ENCODE results near the gene DHX34. TPM values are rescaled to one million over a fixed set of nuclear protein-coding genes. Genes with fewer than 3 reads are reported as not detected.
A peak's percentile ranks its signal among the peaks of the same experiment; 100 is the strongest.

DHX34 gene
- polyA plus RNA-seq, 3 donors = 3.4 to 34.4 (median 3.8) TPM

DNA sequence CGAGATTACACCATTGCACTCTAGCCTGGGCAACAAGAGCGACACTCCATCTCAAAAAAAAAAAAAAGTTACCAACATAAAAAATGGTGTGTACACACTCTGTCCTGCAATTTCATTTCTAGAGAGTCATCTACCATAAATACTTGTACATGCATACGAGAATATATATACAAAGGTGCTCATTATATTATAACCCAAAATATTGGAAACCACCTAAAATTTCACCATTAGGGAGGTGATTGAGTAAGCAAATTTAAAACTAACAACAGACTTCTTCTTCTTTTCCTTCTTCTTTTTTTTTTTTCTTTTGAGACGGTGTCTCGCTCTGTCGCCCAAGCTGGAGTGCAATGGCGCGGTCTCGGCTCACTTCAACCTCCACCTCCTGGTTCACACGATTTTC, 46.9 kb upstream of the DHX34 start:
- peaks cover 39% of the 10 kb centered on the region for H3K4me1 Mint-ChIP-seq
- Histone ChIP-seq H3K9ac (ENCODE audit: insufficient read depth, low read length, poor library complexity, severe bottlenecking) (no peak overlapping the region), H3K79me2 (ENCODE audit: insufficient read depth, low read length) (no peaks in the 10 kb centered on the region), H3K27ac (ENCODE audit: low read depth in 1 of 2, low read length in 2 of 2) (peak overlapping the region; percentile 46 to 58), H4K20me1 (ENCODE audit: insufficient read depth, low read length) (no peaks in the 10 kb centered on the region), H3K4me1 (ENCODE audit: control insufficient read depth in 1 of 2, insufficient read depth in 2 of 2, low read length in 2 of 2) (peaks cover 24 to 47% of the 10 kb centered on the region in 2 donors), H3K27me3 (ENCODE audit: control insufficient read depth in 2 of 2, insufficient read depth in 2 of 2, low read length in 2 of 2) (no peaks in the 10 kb centered on the region), H3K9me3 (replicated peaks in 1 of 2; ENCODE audit: control insufficient read depth in 1 of 2, insufficient read depth in 1 of 2, low read length in 2 of 2) (no peaks in the 10 kb centered on the region), H3K36me3 (replicated peaks in 1 of 2; ENCODE audit: control insufficient read depth in 1 of 2, insufficient read depth in 2 of 2, low read length in 2 of 2) (no peaks in the 10 kb centered on the region), H3K4me2 (replicated peaks; ENCODE audit: extremely low read depth, low read length, poor library complexity, severe bottlenecking) (no peak overlapping the region), H2AFZ (ENCODE audit: insufficient read depth, low read depth, low read length, poor library complexity, severe bottlenecking) (no peak overlapping the region), H3K4me3 (replicated peaks in 1 of 3; ENCODE audit: low read depth in 2 of 3, low read length in 3 of 3) (peak overlapping the region in 1 of 3 experiments; percentile 14)
- no peaks in the 10 kb centered on the region for H3K36me3 Mint-ChIP-seq
- WGBS (ENCODE audit: insufficient coverage) = no CpG with 5 or more reads among the region's 10 CpGs
- H3K27me3 Mint-ChIP-seq (ENCODE audit: low read depth in 3 of 3) = peaks cover 9 to 29% (median 28%) of the 10 kb centered on the region in 3 donors
- peak overlapping the region in 1 of 2 donors; percentile 35 for H3K4me3 Mint-ChIP-seq
- peaks cover 0 to 2% (median 0%) of the 10 kb centered on the region in 7 donors for H3K9me3 Mint-ChIP-seq
- intact Hi-C loops (cut with micrococcal nuclease) = no loop called here
- H3K27ac Mint-ChIP-seq = peak overlapping the region; percentile 70 to 94 (median 83)
- TF ChIP-seq, protein P1, sequence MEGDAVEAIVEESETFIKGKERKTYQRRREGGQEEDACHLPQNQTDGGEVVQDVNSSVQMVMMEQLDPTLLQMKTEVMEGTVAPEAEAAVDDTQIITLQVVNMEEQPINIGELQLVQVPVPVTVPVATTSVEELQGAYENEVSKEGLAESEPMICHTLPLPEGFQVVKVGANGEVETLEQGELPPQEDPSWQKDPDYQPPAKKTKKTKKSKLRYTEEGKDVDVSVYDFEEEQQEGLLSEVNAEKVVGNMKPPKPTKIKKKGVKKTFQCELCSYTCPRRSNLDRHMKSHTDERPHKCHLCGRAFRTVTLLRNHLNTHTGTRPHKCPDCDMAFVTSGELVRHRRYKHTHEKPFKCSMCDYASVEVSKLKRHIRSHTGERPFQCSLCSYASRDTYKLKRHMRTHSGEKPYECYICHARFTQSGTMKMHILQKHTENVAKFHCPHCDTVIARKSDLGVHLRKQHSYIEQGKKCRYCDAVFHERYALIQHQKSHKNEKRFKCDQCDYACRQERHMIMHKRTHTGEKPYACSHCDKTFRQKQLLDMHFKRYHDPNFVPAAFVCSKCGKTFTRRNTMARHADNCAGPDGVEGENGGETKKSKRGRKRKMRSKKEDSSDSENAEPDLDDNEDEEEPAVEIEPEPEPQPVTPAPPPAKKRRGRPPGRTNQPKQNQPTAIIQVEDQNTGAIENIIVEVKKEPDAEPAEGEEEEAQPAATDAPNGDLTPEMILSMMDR (IDR thresholded peaks at IDR 0.05) = no peak
- peak; percentile 58 to 80 (median 73) for DNase-seq

DNA sequence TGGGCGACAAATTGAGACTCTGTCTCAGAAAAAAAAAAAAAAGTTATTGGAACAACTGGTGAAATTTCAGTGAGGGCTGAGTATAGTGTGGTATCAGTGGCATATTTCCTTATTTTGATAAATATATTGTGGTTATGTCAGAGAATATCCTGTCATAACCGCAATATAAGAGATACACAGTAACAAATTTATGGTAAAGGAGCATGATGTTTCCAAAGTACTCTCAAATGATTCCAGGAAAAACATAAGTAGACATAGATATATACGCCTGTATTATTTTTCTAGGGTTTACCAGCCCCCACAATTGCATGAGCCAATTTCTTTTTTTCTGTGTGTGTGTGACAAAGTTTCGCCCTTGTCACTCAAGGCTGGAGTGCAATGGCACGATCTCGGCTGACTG, 45.1 kb upstream of the DHX34 start:
- Histone ChIP-seq H3K36me3 (replicated peaks in 1 of 2; ENCODE audit: control insufficient read depth in 1 of 2, insufficient read depth in 2 of 2, low read length in 2 of 2) (no peaks in the 10 kb centered on the region), H3K4me3 (replicated peaks in 1 of 3; ENCODE audit: low read depth in 2 of 3, low read length in 3 of 3) (no peak overlapping the region), H3K4me1 (ENCODE audit: control insufficient read depth in 1 of 2, insufficient read depth in 2 of 2, low read length in 2 of 2) (peaks cover 34 to 57% of the 10 kb centered on the region in 2 donors), H3K4me2 (replicated peaks; ENCODE audit: extremely low read depth, low read length, poor library complexity, severe bottlenecking) (no peak overlapping the region), H3K27me3 (ENCODE audit: control insufficient read depth in 2 of 2, insufficient read depth in 2 of 2, low read length in 2 of 2) (no peaks in the 10 kb centered on the region), H3K27ac (ENCODE audit: low read depth in 1 of 2, low read length in 2 of 2) (no peak overlapping the region), H3K79me2 (ENCODE audit: insufficient read depth, low read length) (no peaks in the 10 kb centered on the region), H3K9ac (ENCODE audit: insufficient read depth, low read length, poor library complexity, severe bottlenecking) (no peak overlapping the region), H2AFZ (ENCODE audit: insufficient read depth, low read depth, low read length, poor library complexity, severe bottlenecking) (no peak overlapping the region), H4K20me1 (ENCODE audit: insufficient read depth, low read length) (no peaks in the 10 kb centered on the region), H3K9me3 (replicated peaks in 1 of 2; ENCODE audit: control insufficient read depth in 1 of 2, insufficient read depth in 1 of 2, low read length in 2 of 2) (no peaks in the 10 kb centered on the region)
- Mint-ChIP-seq H3K4me1 (peaks cover 47% of the 10 kb centered on the region), H3K36me3 (no peaks in the 10 kb centered on the region), H3K27me3 (ENCODE audit: low read depth in 3 of 3) (peaks cover 9 to 25% (median 25%) of the 10 kb centered on the region in 3 donors), H3K27ac (peak overlapping the region in 5 of 7 donors; percentile 48 to 84 (median 70)), H3K9me3 (peaks cover 0 to 2% (median 0%) of the 10 kb centered on the region in 7 donors), H3K4me3 (peak overlapping the region in 1 of 2 donors; percentile 60)
- WGBS (ENCODE audit: insufficient coverage) = 0% methylated on average over 1 of the region's 6 CpGs
- TF ChIP-seq, protein P1 (IDR thresholded peaks at IDR 0.05) = no peak
- no peak for DNase-seq
- intact Hi-C loops (cut with micrococcal nuclease) = no loop called here
